ENCODE measurements around the gene JADE2. TPM values are rescaled to one million over a fixed set of nuclear protein-coding genes. Genes with fewer than 3 reads are reported as not detected.
"Not testable (repeated sequence)": the region's sequence is repeated elsewhere in the genome, so short reads cannot be mapped to it uniquely, and the experiment has no call there.

The JADE2 gene
- total RNA-seq, 1 donor from 2014 or later, result 30.3 TPM

GRCh38 chr5:134493461-134494055, 31.9 kb upstream of the JADE2 start:
- Histone ChIP-seq H3K27me3 (ENCODE audit: insufficient read depth, low read length) (peaks cover 8% of the 10 kb centered on the region), H4K20me1 (ENCODE audit: insufficient read depth, low read length) (no peaks in the 10 kb centered on the region), H3K79me2 (ENCODE audit: insufficient read depth, low read length) (no peaks in the 10 kb centered on the region), H3K36me3 (ENCODE audit: insufficient read depth, low read length) (no peaks in the 10 kb centered on the region), H3K9ac (ENCODE audit: low read length) (no peak overlapping the region), H3K4me3 (ENCODE audit: insufficient read depth, low read depth, low read length) (no peak overlapping the region), H2AFZ (ENCODE audit: low read depth, low read length) (no peak overlapping the region), H3K9me3 (ENCODE audit: insufficient read depth, low read depth, low read length) (no peaks in the 10 kb centered on the region), H3K27ac (ENCODE audit: low read depth, low read length) (no peak overlapping the region), H3K4me2 (ENCODE audit: low read length) (no peak overlapping the region), H3K4me1 (ENCODE audit: insufficient read depth, low read length) (no peaks in the 10 kb centered on the region)
- Mint-ChIP-seq H3K4me3 (ENCODE audit: unreplicated experiment) (no peak overlapping the region), H3K27me3 (ENCODE audit: low read depth, unreplicated experiment) (peaks cover 4% of the 10 kb centered on the region), H3K27ac (ENCODE audit: unreplicated experiment) (peak overlapping the region; percentile 9), H3K4me1 (ENCODE audit: low read depth, unreplicated experiment) (no peaks in the 10 kb centered on the region), H3K36me3 (ENCODE audit: low read depth, unreplicated experiment) (no peaks in the 10 kb centered on the region), H3K9me3 (ENCODE audit: unreplicated experiment) (no peaks in the 10 kb centered on the region)
- TF ChIP-seq CTCF (IDR thresholded peaks at IDR 0.05; ENCODE audit: insufficient read depth, low read depth, low read length), result no peak
- no peak for FAIRE-seq
- no peak for DNase-seq (ENCODE audit: low read depth)

- H3K9me3 ChIP-seq (ENCODE audit: insufficient read depth, low read depth, low read length), result no peaks in the 10 kb centered on the region
- Mint-ChIP-seq H3K27ac (ENCODE audit: unreplicated experiment) (no peak overlapping the region), H3K4me3 (ENCODE audit: unreplicated experiment) (no peak overlapping the region), H3K27me3 (ENCODE audit: low read depth, unreplicated experiment) (peaks cover 4% of the 10 kb centered on the region), H3K9me3 (ENCODE audit: unreplicated experiment) (no peaks in the 10 kb centered on the region), H3K36me3 (ENCODE audit: low read depth, unreplicated experiment) (no peaks in the 10 kb centered on the region), H3K4me1 (ENCODE audit: low read depth, unreplicated experiment) (no peaks in the 10 kb centered on the region)
- no peaks in the 10 kb centered on the region for H3K4me1 ChIP-seq (ENCODE audit: insufficient read depth, low read length)
- peaks cover 8% of the 10 kb centered on the region for H3K27me3 ChIP-seq (ENCODE audit: insufficient read depth, low read length)
- H3K36me3 ChIP-seq (ENCODE audit: insufficient read depth, low read length), result no peaks in the 10 kb centered on the region
- H3K9ac ChIP-seq (ENCODE audit: low read length), result no peak overlapping the region
- no peak overlapping the region for H3K4me2 ChIP-seq (ENCODE audit: low read length)
- H3K4me3 ChIP-seq (ENCODE audit: insufficient read depth, low read depth, low read length), result no peak overlapping the region
- H4K20me1 ChIP-seq (ENCODE audit: insufficient read depth, low read length), result no peaks in the 10 kb centered on the region
- no peak overlapping the region for H2AFZ ChIP-seq (ENCODE audit: low read depth, low read length)
- H3K79me2 ChIP-seq (ENCODE audit: insufficient read depth, low read length), result no peaks in the 10 kb centered on the region
- TF ChIP-seq CTCF (IDR thresholded peaks at IDR 0.05; ENCODE audit: insufficient read depth, low read depth, low read length) (no peak), EZH2 (IDR thresholded peaks at IDR 0.05; ENCODE audit: insufficient read depth, low read length) (no peak)
- FAIRE-seq (no peak), DNase-seq (ENCODE audit: low read depth) (no peak)
- no peak overlapping the region for H3K27ac ChIP-seq (ENCODE audit: low read depth, low read length)
These were observed 30.7 kb upstream of the JADE2 start for GRCh38 chr5:134494780-134495179.

- H3K79me2 ChIP-seq (ENCODE audit: insufficient read depth, low read length); H4K20me1 ChIP-seq (ENCODE audit: insufficient read depth, low read length); H3K27ac Mint-ChIP-seq (ENCODE audit: unreplicated experiment); H3K9ac ChIP-seq (ENCODE audit: low read length); H3K36me3 ChIP-seq (ENCODE audit: insufficient read depth, low read length); H3K4me3 ChIP-seq (ENCODE audit: insufficient read depth, low read depth, low read length); H2AFZ ChIP-seq (ENCODE audit: low read depth, low read length); H3K4me3 Mint-ChIP-seq (ENCODE audit: unreplicated experiment); H3K27me3 Mint-ChIP-seq (ENCODE audit: low read depth, unreplicated experiment); H3K27ac ChIP-seq (ENCODE audit: low read depth, low read length); H3K9me3 ChIP-seq (ENCODE audit: insufficient read depth, low read depth, low read length); H3K9me3 Mint-ChIP-seq (ENCODE audit: unreplicated experiment); H3K4me2 ChIP-seq (ENCODE audit: low read length); H3K36me3 Mint-ChIP-seq (ENCODE audit: low read depth, unreplicated experiment); H3K27me3 ChIP-seq (ENCODE audit: insufficient read depth, low read length); FAIRE-seq; DNase-seq (ENCODE audit: low read depth): not testable (repeated sequence)
- peaks cover 18% of the 10 kb centered on the region for H3K4me1 ChIP-seq (ENCODE audit: insufficient read depth, low read length)
- peaks cover 10% of the 10 kb centered on the region for H3K4me1 Mint-ChIP-seq (ENCODE audit: low read depth, unreplicated experiment)
These were observed 25.6 kb upstream of the JADE2 start for GRCh38 chr5:134499905-134500304.
